SU-DHL-6 (cell line): ENCODE results near the gene ANGPTL2.

Experiments used
- H2AFZ ChIP-seq: fragments of 200-600 bp; sonication (generic); 2 replicates; pipeline ENCODE4 v1.6.1; 2014; ENCODE audit warnings: low read depth, mild to moderate bottlenecking, moderate library complexity, mixed read lengths, antibody characterized with exemption, low read length; ENCODE audit not compliant: severe bottlenecking
- H3F3A ChIP-seq: fragments of 200-600 bp; shearing (Covaris generic); 2 replicates; pipeline ENCODE4 v1.6.0; 2016; ENCODE audit warnings: antibody characterized with exemption, mild to moderate bottlenecking; ENCODE audit not compliant: insufficient read depth
- H3K27ac ChIP-seq: fragments of 200-600 bp; sonication (generic); 2 replicates; pipeline ENCODE4 v1.5.1; 2016; ENCODE audit warnings: low read depth, mild to moderate bottlenecking, low read length, moderate library complexity, mixed read lengths
- H3K27me3 ChIP-seq: fragments of 200-600 bp; sonication (generic), shearing (Covaris generic); 2 replicates; pipeline ENCODE4 v1.6.0; 2014; ENCODE audit warnings: mild to moderate bottlenecking, low read length
- H3K36me3 ChIP-seq: fragments of 200-600 bp; sonication (generic); 2 replicates; pipeline ENCODE4 v1.6.1; 2014; ENCODE audit warnings: mild to moderate bottlenecking, low read length, mixed read lengths
- H3K4me2 ChIP-seq: fragments of 300-600, 200-600 bp; shearing (Covaris generic), sonication (generic); 2 replicates; pipeline ENCODE4 v1.6.0; 2014; ENCODE audit warnings: low read length, low read depth, mild to moderate bottlenecking; ENCODE audit not compliant: poor library complexity, severe bottlenecking
- H3K4me3 ChIP-seq: fragments of 200-600 bp; sonication (generic); 2 replicates; pipeline ENCODE4 v1.5.1; 2014; ENCODE audit warnings: antibody characterized with exemption, low read length, mild to moderate bottlenecking, mixed read lengths; ENCODE audit not compliant: insufficient read depth, poor library complexity, severe bottlenecking
- H3K79me2 ChIP-seq: fragments of 200-600 bp; sonication (generic); 2 replicates; pipeline ENCODE4 v1.6.1; 2014; ENCODE audit warnings: mild to moderate bottlenecking, low read length, moderate library complexity; ENCODE audit not compliant: insufficient read depth
- H3K9ac ChIP-seq: fragments of 200-600 bp; sonication (generic); 2 replicates; pipeline ENCODE4 v1.7.0; 2014; ENCODE audit warnings: mild to moderate bottlenecking, low read length
- H3K9me2 ChIP-seq: fragments of 200-600 bp; sonication (generic); replicated peaks from 2 replicates; pipeline ENCODE4 v1.6.1; 2014; ENCODE audit warnings: low read length; ENCODE audit not compliant: insufficient read depth
- H3K9me3 ChIP-seq: fragments of 200-600 bp; sonication (generic); 2 replicates; pipeline ENCODE4 v1.6.1; 2014; ENCODE audit warnings: low read length, mixed read lengths; ENCODE audit not compliant: insufficient read depth
- H4K20me1 ChIP-seq: fragments of 200-600 bp; sonication (generic); 2 replicates; pipeline ENCODE4 v1.6.1; 2014; ENCODE audit warnings: low read depth, mild to moderate bottlenecking, antibody characterized with exemption, low read length, moderate library complexity, mixed read lengths
- EZH2phosphoT487 ChIP-seq: fragments of 200-600 bp; sonication (generic), shearing (Covaris generic); conservative IDR thresholded peaks from 2 replicates; pipeline ENCODE4 v1.6.1; 2018; ENCODE audit warnings: mild to moderate bottlenecking, antibody characterized with exemption, low read length, moderate library complexity, mixed read lengths
- TF ChIP-seq, protein P1 (sequence below): fragments of 200-600 bp; sonication (generic); IDR thresholded peaks from one replicate; pipeline ENCODE4 v1.5.1; 2017; ENCODE audit warnings: antibody characterized with exemption, mild to moderate bottlenecking, low read length, moderate library complexity; ENCODE audit not compliant: insufficient read depth, poor library complexity, severe bottlenecking

ANGPTL2 gene

GRCh38 chr9:127123064-127123890 is 842 bp upstream of the ANGPTL2 start:
- H3K4me3 ChIP-seq = no peak overlapping the region
- H3K4me2 ChIP-seq = no peak overlapping the region
- H3K9ac ChIP-seq = no peak overlapping the region
- no peaks in the 10 kb centered on the region for H3F3A ChIP-seq
- no peak overlapping the region for H3K27ac ChIP-seq
- no peaks in the 10 kb centered on the region for H3K9me2 ChIP-seq
- no peaks in the 10 kb centered on the region for H3K27me3 ChIP-seq
- TF ChIP-seq, protein P1, sequence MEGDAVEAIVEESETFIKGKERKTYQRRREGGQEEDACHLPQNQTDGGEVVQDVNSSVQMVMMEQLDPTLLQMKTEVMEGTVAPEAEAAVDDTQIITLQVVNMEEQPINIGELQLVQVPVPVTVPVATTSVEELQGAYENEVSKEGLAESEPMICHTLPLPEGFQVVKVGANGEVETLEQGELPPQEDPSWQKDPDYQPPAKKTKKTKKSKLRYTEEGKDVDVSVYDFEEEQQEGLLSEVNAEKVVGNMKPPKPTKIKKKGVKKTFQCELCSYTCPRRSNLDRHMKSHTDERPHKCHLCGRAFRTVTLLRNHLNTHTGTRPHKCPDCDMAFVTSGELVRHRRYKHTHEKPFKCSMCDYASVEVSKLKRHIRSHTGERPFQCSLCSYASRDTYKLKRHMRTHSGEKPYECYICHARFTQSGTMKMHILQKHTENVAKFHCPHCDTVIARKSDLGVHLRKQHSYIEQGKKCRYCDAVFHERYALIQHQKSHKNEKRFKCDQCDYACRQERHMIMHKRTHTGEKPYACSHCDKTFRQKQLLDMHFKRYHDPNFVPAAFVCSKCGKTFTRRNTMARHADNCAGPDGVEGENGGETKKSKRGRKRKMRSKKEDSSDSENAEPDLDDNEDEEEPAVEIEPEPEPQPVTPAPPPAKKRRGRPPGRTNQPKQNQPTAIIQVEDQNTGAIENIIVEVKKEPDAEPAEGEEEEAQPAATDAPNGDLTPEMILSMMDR = no peak
- TF ChIP-seq EZH2phosphoT487 = no peak
- no peaks in the 10 kb centered on the region for H4K20me1 ChIP-seq
- H3K9me3 ChIP-seq = no peaks in the 10 kb centered on the region
- H3K36me3 ChIP-seq = no peaks in the 10 kb centered on the region
- H3K79me2 ChIP-seq = no peaks in the 10 kb centered on the region
- no peak overlapping the region for H2AFZ ChIP-seq

DNA sequence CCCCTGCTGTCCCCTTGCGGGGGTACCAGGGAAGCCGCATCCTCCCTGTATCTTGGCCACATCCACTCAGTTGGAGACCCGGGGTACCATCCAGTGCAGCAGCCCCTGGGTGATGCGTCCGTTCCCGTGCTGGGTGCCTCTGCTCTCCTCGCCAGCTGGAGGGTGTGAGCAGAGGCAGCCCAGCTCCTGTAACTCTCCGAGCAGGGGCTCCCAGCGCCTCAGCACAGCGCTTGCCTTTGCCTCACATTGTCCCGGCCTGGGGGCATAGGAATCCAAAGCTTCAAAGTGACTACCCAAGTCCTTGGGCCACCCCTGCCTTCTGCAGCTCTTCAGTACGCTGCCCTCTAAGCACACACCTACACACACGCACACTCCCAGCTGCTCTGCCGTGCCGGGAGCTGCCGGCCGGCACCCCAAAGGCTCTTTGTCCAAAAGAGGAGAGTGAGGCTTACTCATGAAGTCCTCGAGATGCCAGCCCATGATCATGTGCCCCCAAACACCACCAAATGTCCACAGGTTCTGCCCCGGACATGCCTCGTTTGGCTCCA is 733 bp downstream of the ANGPTL2 start:
- Histone ChIP-seq H3K27ac (no peak overlapping the region), H3F3A (no peaks in the 10 kb centered on the region), H2AFZ (no peak overlapping the region), H3K9me2 (no peaks in the 10 kb centered on the region), H3K9ac (no peak overlapping the region), H4K20me1 (no peaks in the 10 kb centered on the region), H3K27me3 (no peaks in the 10 kb centered on the region), H3K4me2 (no peak overlapping the region), H3K79me2 (no peaks in the 10 kb centered on the region), H3K36me3 (no peaks in the 10 kb centered on the region), H3K9me3 (no peaks in the 10 kb centered on the region), H3K4me3 (no peak overlapping the region)
- TF ChIP-seq, protein P1 = no peak
- TF ChIP-seq EZH2phosphoT487 = no peak

DNA sequence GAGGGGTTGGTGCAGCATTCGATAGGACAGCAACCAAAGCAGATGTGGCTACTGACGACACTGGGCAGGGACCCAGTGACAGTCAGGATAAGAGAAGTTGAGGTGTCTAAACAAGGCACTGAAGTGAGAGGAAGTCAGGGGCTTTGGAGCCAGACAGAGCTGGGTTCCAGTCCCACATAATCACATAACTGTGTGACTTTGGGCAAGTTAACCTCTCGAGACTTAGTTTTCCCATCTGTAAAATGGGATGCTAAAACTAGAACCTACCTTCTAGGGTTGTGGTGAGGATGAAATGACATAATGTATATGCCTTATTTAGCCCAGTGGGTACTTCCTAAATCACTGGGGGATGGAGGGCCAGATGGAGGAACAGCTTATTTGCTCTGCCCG is 3.1 kb downstream of the ANGPTL2 start:
- Histone ChIP-seq H3K9ac (no peak overlapping the region), H3K27ac (no peak overlapping the region), H3K9me2 (no peaks in the 10 kb centered on the region), H3K36me3 (no peaks in the 10 kb centered on the region), H3K27me3 (no peaks in the 10 kb centered on the region), H3K4me2 (no peak overlapping the region), H3K79me2 (no peaks in the 10 kb centered on the region), H3K9me3 (no peaks in the 10 kb centered on the region), H2AFZ (no peak overlapping the region), H4K20me1 (no peaks in the 10 kb centered on the region), H3F3A (no peaks in the 10 kb centered on the region), H3K4me3 (no peak overlapping the region)
- TF ChIP-seq EZH2phosphoT487 = no peak
- TF ChIP-seq, protein P1 = no peak
